Iris pigment epithelial cell (primary cell): ENCODE data around the gene SBF2.

Source experiments
- DNase-seq: peaks from one replicate; pipeline ENCODE4 v3.0.0-alpha.2; 2011; ENCODE audit warnings: low read depth

Gene SBF2

DNA sequence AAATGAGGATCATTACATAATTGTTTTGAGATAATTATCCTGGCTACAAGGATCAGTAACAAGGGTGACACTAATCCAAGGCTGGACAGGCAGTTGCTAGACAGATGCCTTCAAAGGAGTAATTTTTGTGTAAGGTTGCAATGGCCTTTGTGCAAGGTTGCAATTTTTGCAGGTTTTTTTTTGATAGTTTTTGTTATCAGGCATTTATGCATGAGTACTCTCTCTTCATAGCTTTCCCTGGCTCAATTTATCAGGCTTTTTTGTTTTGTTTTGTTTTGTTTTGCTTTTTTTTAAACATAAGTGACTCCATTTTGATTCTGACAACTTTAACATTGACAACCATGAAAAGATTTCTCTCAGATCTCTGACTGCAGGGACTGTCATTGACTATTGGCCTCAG, 519.9 kb downstream of the SBF2 start:
- DNase-seq = no peak

GRCh38 chr11:9773524-9773923, 520.5 kb downstream of the SBF2 start:
- no peak for DNase-seq

DNA sequence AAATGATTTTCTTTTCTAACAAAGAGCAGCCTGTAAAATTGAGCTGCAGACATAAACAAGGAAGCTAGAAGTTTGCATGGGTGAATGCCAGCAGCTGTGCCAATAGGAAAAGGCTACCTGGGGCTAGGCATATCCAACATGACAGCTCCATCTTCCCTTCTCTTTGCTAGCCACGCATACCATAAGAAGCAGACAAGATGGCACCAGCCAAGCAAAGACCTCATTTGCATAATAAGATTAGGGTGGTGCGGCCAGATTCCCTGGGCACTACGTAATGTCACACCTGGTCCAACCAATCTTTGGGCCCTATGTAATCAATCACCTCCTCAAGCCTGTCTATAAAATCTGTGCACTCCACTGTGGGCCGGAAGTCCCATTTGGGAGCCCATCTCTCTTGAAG, 521.8 kb downstream of the SBF2 start:
- DNase-seq = no peak

- no peak for DNase-seq
These were observed 522.9 kb downstream of the SBF2 start for GRCh38 chr11:9771071-9771511.

DNA sequence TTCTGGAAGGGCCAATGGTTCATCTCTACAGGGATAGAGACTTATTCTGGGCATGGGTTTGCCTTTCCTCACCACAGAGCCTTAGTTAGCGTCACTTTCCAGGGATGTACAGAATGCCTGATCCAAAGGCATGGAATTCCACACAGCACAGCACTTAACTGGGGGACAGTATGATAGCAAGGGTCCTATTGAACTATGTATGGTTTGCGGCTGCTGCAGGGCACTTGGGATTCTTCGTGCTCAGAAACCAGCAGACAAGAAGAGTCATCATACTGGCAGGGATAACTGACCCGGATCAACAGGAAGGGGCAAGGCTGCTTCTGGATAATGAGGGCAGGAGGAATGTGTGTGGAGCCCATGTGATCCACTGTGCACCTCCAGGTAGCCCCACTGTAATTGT, 524.4 kb downstream of the SBF2 start:
- DNase-seq = no peak

- peak; percentile 98 for DNase-seq
These were observed 528.5 kb downstream of the SBF2 start for GRCh38 chr11:9765320-9766101.

GRCh38 chr11:9763301-9763700, 530.7 kb downstream of the SBF2 start:
- no peak for DNase-seq

GRCh38 chr11:9762531-9762930, 531.5 kb downstream of the SBF2 start:
- no peak for DNase-seq

GRCh38 chr11:9761441-9761945, 532.5 kb downstream of the SBF2 start:
- DNase-seq = no peak

DNA sequence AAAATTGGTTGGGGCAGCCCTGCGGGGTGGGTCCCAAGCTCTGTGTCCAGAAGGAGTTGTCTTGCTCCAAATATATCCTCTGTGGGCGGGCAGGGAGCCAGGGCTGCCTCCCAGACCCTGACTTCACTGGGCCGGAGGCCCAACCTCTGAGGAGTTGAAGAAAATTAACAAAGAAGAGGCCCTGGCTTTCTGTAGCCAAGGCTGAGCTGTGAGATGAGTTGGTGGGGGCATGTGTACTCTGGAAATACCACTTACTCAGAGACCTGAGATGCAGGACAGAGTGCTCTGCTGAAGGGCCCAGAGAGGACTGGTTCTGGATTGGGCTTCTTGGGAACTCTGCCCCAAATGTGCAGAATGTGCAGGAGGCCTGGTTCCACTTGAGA, 533.8 kb downstream of the SBF2 start:
- DNase-seq = peak; percentile 93

- peak; percentile 100 for DNase-seq
These were observed 534.4 kb downstream of the SBF2 start for GRCh38 chr11:9759519-9760192.

DNA sequence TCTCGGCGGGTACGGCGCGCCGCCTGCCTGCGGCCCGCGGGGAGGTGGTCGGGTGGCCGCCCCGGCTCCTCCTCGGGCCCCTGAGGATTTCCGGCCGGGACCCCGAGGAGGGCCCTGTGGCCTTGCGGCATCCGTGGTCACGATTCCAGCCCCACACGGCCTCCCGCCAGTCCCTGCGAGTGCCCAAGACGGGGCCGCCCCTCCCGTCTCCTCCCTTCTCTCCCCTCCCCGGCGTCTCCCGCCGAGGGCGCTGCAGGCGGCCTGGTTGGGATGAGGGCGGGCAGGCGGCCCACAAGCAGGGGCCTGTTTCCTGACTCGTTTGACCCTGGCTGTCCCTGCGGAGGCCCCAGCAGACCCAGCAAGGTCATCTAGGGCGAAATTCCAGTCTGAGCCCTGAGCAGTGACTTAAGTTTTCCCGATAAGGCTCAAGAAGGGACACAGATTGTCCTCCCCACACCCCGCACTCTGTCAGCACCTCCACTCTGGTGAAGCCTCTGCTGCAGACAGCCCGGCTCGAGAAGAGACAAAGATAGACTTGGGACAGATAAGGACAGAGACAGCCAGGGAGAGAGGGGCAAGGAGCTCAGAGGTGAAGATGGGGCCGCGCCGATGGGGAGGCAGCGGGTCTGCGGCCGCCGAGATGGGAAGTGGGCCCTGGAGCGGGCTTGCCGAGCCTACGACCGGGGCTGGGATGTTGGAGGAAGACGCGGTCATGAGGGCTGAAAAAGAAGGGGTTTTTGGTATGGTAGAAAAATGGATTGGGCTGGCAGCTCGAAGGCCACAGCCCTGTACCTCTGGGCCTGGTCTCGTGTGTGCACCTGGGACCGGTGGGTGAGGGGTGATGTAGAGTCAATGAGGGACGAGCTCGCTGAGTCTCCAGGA, 535.1 kb downstream of the SBF2 start:
- peak; percentile 87 for DNase-seq

DNA sequence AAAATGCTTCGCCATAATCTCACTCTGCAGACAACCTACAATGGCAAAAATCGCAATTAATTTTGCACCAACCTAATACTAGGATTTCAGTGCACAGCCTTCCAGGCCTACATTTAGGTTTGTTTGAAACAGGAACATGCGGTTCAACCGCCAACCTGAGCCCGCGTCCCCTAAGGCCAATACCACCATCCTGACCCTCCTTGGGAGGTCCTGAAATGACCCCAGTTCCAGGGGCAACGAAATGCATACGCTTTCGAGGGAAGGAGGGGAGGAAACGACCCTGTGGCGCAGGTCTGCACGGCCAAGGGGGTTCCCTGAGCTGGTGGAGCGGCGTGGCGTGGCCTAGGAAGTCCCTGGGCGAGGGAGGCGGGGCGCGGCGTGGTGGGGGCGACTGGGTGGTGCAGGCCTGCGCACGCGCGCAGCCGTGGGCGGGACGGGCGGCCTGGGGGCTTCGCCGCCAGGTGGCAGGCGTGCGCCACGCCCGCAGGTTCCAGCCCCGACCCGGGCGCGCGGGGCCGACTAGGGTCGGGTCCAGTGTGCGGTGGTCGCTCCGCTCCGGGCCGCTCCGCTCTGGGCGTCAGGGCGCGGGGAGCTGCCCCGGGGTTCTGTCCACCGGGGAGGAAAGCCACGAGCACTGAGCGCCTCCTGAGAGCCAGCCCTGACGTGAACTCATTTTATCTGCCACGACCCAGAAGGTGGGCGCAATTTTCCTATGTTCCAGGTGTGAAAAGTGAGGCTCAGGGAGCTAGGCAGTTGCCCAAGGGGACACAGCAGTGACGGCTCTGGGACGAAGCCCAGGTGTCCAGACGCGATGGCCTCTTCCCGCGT, 536.0 kb downstream of the SBF2 start:
- peak; percentile 80 for DNase-seq

DNA sequence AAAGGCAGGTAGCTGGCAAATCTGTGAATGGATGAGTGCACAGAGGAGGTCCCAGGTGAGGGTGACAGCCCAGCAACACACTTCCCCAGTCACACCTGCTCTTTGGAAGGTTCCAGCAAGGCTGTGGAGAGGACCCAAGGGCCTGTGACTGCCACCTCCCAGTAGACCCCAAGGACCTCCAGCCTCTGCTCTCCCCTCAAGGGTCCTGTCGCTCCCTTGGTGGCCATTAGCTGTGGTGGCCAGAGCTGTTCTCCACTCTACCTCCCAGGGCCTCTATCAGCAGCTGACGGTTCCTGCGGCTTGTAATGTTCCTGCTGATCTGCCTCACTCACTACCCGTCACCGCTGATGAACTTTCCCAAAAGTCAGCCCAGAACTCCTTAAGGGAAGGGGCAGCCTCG, 537.1 kb downstream of the SBF2 start:
- no peak for DNase-seq

GRCh38 chr11:9756461-9756860, 537.6 kb downstream of the SBF2 start:
- no peak for DNase-seq

- peak; percentile 94 for DNase-seq
These were observed 538.3 kb downstream of the SBF2 start for GRCh38 chr11:9755561-9756185.

GRCh38 chr11:9754010-9754471, 540.0 kb downstream of the SBF2 start:
- no peak for DNase-seq

GRCh38 chr11:9753021-9753420, 541.0 kb downstream of the SBF2 start:
- DNase-seq = peak; percentile 84

DNA sequence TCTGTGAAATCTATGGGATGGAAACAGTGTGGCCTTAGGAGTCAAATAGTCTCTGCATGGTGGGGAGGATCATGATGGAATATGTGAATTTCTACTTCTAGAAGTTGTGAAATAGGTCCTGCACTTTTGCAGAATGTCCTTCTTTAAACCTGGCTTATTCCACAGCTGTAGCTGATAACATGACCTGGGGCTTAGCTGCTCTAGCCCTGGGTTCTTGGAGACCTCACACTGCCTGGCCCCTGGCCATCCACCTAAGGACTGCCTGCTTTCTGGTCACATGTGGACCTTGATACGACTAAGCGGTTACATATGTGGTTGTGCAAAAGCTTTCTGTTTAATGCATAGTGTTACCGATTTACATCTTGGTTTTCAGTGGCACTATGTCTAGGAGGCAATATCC, 541.9 kb downstream of the SBF2 start:
- DNase-seq = peak; percentile 82

DNA sequence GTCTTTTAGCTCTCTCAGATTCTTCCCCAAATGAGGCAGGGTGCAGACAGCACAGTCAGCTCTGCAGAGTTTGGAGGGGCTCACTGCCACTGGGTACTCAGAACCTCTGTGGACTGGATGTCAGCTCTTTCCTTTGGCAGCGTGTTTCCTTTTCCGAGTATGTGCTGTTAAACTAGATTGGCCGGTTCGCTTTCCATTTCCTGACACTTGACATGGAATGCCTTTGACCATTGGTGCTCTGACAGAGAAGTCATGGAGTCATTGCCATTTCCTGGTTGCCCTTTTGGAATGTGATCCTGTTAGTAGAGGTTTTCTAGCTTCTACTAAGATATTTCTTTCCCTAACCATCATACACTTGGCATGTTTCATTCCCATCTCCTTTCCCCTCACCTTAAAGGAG, 543.5 kb downstream of the SBF2 start:
- DNase-seq = no peak
